DMS 273 (cell line): Measurements from ENCODE around the gene PDCD10.

Source experiments
- DNase-seq: peaks from one replicate; lab custom pipeline; 2025; ENCODE audit not compliant: unreplicated experiment; lab: John Stamatoyannopoulos, UW

Gene PDCD10

DNA sequence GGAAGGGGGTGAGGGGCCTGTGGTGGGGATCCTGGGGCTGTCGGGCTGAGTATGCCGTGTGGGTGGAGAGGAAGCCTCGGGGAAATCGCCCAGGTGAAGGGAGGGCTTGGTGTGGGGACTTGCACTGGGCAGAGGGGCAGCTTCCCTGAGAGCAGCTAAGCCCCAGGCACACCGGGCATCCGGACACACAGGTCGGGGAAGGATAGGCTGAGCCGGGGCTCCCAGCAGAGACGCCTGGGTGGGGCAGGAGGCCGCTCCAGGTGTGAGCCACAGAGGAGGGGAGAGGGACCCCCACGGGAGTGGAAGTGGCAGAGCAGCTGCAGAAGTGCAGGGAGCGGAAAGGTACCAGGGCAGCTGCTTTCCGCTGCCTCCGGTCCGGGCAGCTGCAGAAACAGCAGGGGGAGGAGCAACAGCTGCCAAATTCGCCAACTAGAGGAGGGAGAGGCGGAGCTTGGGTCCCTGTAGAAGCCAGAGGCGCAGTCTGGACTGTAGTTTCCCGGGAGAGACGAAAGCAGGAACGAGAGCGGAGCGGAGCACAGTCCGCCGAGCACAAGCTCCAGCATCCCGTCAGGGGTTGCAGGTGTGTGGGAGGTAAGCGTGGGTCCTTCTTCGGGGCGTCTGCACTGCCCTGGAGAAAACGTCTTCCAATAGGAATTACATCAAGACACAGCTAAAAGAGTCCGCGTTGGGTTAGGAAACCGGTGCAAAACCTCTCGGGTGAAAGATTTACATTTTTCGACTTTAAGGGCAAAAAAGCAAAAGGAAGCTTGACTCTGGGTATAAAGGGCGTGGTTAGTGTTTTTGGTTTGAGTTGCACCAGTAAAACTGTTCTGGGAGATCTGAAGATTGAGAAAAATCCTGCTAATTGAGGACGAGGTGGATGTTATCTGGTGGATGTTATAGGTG, 794 bp upstream of the PDCD10 start, which contains the start of gene SERPINI1:
Gene SERPINI1 (plus strand): TSS at position 489 of the 906 bp plus-strand sequence. CDS start 53,408 bp downstream, outside the sequence.
- DNase-seq, result peak; percentile 98

DNA sequence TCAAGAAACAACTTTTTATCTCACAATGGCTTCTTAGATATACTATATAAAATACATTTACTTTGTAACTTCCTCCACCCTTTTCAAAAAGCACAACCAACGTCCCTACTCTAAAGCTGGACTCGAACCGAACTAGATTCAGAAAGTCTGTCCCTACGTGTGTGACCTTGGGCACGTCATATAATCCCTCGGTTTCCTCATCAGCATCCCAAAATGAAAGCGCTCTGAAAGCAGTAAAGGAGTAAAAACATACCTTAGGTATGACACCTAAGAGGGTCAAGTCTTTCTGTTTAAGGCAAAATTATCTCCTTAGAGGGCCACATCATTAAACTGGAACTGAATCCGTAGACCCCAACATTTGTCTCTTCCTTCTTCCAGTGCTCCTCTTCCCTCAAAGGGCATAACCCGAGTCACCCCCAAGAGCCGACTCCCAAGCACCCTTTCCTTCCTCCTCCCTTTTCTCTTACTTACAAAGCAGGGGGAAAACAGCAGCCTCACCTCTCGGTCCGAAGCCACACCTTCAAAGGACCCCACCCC, 663 bp downstream of the PDCD10 start:
- DNase-seq, result peak; percentile 61

DNA sequence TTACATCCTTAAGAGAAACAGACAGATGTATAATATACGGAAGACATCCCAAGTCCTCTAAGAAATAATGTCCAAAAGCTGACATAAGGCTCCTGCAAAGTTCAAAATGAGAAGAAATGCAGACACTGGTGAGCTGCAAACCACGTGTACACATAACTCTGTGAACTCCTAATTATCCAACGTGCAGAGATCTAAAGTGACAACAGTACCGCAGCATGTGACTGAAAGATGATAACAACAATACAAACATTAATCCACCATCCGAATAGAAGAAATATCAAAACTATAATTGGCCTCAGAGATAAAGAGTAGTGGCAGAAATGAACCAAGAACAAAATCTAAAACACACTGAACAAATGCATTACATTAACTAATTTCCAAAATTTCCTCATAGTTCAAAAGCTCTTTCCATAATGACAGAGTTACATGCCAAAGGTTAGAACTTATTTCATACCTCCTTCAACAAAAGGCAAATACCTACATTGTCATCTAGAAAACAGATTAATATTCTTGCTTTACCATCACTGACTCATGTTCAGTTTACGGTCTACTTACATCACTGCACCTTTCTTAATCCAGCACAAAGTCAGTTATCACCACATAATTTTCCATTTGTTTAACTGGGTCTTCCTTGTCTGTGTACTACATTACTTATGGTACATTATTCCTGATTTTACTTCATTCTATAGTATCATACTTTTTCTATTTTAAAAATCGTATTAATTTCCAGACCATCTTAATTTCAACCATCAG, 2.2 kb downstream of the PDCD10 start:
- no peak for DNase-seq

DNA sequence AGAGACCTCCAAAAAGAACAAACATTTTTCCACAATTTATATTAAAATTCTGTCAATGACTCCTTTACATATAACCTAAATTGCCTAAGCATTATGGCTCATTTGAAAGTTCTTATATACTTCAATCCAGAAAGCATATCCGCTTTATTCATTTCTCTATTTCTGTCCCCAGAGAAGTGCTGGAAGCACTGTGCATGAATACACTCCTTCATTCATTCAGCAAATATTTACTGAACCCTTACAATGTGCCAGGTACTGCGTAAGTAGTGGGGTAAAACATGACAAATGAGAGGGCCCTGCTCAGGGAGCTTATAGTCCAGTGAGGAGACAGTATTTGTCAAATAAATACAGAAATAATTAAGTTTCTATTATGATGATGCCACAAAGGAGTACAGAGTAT, 3.3 kb downstream of the PDCD10 start:
- DNase-seq, result no peak

DNA sequence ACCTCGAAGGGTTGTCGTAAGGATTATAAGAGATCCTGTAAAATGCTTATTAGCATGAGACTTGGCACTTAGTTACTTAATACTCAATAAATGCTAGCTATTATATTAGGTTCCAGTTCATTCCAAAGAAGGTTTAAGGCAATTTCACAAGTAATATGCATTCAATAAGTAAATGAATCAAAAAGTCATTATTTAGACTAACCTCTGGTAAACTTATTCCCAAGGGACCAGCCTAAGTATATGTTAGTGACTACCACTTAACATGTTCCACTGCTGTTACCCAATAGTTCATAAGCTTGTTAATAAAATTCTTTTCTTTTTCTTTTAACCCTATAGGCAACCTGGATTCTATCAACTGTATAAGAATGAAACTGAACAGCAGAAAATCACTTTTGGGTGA, 5.1 kb downstream of the PDCD10 start:
- DNase-seq, result peak; percentile 35

DNA sequence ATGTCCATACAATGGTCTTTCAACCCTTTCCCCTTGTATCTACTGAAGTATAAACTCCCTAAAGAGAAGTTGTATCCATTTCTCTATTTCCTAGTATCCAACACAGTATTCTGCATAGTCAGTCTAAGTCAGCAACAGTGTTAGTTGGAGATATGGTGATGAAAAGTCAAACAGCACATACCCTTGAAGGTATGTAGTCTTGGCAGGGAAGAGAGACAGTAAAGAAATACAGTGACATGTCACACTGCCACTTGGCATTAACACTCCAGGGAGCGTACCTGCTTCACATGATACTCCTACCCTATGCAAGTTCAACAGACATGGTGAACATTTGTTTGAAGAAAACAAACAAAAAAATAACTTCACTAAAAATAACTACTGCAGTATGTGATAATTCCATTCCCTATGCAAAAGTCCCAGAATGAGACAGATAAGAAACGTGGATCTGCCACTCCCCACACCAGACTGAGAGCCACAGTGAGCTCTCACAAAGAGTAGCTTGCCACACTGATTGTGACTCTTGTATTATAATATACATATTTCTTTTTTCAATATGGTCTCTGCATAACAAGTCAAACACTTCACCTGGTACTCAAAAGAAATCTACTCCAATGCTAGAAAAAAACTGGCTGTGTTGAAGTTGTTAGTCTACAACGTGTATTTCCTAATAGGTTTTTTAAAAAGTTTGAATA, 5.9 kb downstream of the PDCD10 start:
- no peak for DNase-seq

DNA sequence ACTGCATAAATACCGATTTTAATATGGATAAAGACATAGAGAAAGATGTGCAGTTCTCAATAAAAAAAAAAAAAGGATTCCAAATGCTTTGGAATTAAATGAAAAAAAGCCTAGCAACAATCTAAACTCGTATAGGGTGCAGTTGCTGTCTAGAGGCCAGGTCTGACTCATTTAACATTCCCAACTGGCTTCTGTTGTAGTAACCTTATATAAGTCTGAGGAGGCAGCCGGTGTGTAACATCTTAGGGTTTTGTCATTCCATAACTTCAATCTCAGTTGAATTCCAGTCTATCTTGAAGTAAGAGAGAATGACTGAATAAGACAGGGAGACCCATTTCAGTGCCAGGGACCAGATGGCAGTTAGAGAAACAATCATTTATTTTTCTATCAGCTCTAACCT, 6.5 kb downstream of the PDCD10 start:
- DNase-seq, result peak; percentile 8

DNA sequence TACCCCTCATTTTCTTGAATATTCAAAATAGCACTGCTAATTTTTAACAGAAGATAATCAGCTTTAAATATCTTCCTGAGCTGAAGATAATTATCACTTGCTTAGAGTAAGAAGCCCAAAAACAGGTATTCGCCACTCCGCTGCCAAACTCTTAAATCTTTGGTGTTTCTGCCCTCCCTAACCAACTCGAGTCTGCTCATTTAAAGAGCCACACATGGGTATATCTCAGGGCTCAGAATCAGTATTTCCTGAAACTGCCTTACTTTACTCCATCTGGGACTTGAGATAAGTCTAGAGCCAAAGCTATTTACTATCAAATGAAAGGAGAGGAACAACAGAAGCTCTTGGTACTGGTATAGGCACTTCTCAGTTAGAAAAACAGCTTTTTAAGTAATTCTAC, 10.8 kb downstream of the PDCD10 start:
- DNase-seq, result no peak

DNA sequence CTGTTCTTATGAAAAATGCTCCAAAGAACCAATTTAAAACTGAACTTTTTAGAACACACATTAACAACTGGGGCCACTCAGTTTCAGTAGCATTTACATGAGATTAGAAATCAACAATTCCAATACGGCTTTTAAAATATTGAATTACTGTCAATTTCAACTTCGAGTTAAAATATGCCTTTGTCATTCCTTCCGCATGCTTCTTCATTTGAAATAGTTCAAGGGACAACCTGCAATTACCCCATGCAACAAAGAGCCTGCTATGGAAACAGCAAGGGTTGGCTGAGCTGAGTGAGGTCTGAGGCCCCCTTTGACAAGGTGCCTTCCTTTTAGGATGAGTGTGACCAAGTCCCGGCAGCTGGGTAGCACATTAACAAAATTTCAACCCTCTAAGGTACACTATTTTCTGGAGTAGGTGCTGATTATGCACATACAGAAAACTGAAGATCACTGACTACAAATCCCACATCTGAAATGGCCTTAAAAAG, 11.6 kb downstream of the PDCD10 start:
- no peak for DNase-seq

DNA sequence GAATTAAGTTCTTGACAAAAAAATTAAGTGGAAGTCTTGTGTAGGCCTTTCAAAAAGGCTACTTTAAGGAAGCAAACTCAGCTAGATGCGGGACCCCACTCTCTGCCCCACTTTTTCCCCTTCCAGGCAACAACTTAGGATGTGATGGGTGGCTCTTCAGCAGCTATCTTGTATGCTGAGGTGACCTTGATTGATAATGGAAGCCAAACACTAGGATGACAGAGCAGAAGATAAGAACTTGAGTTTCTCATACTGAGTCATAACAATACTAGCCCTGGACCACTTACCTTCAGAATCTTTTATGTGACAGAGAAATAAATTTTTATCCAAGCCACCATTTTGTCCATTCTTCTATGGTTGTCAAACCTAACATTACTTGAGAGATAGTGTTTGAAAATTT, 16.1 kb downstream of the PDCD10 start:
- DNase-seq, result no peak

DNA sequence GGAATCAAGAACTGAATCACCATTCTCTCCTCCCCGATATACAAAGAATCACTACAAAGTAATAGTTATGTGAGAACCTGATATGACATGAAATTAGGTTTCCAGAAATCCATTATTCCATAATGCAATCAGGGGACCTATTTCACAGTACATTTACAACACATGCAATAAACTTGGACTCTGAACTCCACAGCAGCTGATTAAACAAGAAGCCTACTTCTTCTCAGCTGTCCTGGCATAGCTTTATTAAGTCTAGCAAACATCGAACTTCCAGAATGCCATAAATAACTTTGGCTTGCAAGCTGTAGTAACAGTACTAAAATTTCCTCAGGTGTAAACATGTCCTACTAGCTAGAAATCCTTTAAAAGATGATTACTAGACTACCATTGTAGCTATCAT, 17.8 kb downstream of the PDCD10 start:
- no peak for DNase-seq

DNA sequence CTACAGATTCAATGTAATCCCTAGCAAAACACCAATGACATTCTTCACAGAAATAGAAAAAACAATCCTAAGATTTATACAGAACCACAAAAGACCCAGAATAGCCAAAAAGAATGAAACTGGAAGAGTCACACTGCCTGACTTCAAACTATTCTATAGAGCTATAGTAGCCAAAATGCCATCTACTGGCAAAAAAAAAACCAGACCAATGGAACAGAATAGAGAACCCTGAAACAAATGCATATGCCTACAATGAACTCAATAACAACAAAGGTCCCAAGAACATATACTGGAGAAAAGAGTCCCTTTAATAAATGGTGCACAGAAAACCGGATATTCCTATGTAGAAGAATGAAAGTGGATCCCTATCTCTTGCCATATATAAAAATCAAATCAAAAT, 19.8 kb downstream of the PDCD10 start:
- no peak for DNase-seq

DNA sequence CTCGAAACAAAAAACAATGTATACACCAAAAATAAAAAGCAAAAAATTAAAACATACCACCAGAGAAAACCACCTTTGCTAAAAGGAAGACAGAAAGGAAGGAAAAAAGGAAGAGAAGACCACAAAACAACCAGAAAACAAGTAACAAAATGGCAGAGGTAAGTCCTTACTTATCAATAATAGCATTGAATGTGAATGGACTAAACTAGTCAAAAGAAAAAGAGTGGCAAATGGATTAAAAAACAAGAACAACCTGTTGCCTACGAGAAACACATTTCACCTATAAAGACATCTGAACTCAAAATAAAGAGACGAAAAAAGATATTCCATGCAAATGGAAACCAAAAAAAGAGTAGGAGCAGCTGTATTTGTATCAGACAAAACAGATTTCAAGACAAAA, 22.2 kb downstream of the PDCD10 start:
- no peak for DNase-seq

DNA sequence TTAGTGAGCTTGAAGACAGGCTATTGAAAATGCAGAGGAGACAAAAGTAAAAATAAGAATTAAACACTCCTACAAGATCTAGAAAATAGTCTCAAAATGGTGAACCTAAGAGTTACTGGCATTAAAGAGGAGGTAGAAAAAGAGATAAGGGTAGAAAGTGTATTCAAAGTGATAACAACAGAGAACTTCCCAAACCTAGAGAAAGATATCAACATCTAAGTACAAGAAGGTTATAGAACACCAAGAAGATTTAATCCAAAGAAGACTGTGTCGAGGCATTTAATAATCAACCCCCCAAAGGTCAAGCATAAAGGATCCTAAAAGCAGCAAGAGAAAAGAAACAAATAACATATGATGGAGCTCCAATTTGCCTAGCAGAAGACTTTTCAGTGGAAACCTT, 23.3 kb downstream of the PDCD10 start:
- DNase-seq, result no peak

DNA sequence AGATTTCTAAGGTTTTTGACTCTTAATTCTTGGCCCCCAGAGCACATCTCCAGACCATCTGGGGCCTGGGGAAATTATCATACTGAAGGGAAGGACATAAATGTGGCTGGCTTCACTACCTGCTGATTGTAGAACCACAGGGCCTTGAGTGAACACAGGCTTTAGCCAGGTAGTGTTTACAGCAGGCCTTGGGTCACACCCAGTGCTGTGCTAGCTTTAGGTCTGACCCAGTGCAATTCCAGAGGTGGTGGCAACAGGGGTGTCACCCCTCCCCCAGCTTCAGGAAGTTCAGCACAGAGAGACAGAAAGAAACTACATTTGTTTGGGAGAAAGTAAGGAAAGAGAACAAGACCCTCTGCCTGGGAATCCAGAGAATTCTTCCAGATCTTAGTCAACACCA, 24.1 kb downstream of the PDCD10 start:
- DNase-seq, result no peak

DNA sequence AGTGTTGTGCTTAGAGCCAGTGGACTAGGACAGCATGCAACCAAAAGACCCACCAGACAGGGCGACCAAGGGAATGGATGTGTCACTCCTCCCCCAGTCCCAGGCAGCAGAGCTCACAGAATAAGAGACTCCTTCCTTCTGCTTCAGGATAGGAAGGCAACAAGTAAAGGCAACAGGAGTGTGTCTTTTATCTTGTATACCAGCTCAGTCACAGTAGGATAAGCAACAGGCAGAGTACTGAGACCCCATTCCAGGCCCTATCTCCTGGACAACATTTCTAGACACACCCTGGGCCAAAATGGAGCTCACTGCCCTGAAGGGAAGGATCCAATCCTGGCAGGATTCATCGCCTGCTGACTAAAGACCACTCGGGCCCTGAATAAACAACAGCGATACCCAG, 25.0 kb downstream of the PDCD10 start:
- no peak for DNase-seq

DNA sequence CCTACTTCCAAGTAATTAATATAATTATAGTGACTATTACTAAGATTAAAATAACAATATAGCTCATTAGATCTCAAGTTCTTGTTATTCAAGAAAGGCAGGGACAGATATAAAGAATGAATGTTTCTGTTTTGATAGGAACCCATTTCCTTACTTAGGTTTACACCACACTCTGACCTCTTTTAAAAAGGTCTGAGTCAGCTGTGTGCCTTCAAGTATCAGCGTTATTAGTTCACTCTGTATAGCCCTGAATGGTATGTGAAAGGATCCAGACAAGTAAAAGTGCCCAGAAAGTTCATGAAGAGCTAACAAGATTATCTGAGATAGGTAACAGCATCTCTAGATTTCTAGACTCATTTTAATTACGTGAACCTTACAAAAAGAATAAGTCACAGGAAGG, 28.9 kb downstream of the PDCD10 start:
- no peak for DNase-seq

DNA sequence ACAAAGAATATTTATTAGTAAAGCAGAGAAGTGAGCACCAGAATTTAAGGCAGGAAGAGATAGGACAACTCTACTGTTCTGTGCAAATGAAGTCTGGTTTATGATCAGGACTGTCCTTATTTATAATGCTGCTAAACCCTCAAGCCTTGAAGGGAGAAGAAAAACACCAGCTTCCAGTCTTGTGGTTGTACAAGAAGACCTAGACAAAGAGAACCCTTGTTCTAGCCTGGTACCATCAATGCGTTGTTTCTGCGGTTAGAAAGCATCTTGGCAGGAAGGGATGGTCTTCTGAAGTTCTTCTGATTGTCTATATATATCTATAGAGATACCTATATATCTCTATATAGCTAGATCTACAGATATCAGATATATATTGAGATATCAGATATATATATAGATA, 33.8 kb downstream of the PDCD10 start:
- DNase-seq, result no peak

DNA sequence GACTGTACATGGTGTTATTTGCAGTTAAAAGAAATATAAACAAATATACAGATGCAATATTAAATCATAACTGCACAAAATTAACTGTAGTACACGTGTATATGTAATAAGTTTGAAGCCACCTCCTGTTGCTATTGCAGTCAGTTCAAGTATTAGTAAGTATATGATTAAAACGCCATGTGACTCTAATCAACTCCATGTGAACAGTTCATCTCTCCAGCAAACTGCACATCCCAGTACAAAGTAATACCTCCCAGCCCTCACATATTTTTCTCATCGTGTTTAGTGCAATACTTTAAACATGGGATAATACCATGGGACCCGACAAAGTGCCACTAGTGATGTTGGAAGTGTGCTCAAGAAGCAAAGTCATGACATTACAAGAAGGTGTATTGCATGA, 34.6 kb downstream of the PDCD10 start:
- no peak for DNase-seq

DNA sequence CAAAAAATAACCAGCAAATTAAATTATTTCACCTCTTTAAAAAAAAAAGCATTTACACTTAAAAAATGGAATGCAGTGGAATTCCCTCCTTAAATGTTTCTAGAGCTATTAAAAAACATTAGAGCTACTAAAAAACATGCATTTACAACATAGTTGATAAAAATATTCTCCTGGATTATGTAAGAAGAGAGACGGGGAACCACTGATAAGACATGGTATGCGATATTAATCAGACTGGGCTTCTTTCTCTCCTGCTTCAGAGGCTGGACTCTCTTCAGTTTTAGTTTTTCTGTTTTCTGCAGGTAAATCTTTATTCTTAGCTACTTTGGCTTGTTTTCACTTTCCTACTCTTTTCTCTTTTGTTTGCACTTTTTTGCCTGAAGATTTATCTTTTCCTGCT, 40.6 kb downstream of the PDCD10 start:
- DNase-seq, result no peak

DNA sequence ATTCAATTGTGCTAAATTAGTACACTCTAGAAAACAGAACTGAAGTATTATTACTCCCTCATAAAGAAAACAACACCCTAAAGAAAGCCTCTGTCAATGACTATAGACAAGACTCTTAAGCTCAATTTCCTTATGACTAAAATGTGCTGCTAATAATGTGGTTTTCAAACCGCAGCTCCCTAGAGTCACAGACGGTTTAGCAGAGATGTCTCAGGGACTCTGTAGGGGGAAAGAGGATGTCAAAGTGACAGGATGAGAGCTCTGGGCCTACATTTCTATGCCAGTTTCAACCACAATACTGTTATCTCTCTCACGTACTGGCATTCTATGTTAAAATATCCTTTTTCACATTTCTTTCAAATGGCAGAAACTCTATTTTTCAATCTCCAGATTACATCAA, 43.3 kb downstream of the PDCD10 start:
- no peak for DNase-seq
